GM18526 (cell line): Measurements from ENCODE around the gene CPSF7.

Experiments used
- POLR2A ChIP-seq: IDR thresholded peaks from 3 replicates; pipeline ENCODE4 v1.6.1; 2011; ENCODE audit not compliant: insufficient read length; ENCODE audit errors: extremely low read depth

Gene CPSF7, protein sequence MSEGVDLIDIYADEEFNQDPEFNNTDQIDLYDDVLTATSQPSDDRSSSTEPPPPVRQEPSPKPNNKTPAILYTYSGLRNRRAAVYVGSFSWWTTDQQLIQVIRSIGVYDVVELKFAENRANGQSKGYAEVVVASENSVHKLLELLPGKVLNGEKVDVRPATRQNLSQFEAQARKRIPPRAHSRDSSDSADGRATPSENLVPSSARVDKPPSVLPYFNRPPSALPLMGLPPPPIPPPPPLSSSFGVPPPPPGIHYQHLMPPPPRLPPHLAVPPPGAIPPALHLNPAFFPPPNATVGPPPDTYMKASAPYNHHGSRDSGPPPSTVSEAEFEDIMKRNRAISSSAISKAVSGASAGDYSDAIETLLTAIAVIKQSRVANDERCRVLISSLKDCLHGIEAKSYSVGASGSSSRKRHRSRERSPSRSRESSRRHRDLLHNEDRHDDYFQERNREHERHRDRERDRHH

DNA sequence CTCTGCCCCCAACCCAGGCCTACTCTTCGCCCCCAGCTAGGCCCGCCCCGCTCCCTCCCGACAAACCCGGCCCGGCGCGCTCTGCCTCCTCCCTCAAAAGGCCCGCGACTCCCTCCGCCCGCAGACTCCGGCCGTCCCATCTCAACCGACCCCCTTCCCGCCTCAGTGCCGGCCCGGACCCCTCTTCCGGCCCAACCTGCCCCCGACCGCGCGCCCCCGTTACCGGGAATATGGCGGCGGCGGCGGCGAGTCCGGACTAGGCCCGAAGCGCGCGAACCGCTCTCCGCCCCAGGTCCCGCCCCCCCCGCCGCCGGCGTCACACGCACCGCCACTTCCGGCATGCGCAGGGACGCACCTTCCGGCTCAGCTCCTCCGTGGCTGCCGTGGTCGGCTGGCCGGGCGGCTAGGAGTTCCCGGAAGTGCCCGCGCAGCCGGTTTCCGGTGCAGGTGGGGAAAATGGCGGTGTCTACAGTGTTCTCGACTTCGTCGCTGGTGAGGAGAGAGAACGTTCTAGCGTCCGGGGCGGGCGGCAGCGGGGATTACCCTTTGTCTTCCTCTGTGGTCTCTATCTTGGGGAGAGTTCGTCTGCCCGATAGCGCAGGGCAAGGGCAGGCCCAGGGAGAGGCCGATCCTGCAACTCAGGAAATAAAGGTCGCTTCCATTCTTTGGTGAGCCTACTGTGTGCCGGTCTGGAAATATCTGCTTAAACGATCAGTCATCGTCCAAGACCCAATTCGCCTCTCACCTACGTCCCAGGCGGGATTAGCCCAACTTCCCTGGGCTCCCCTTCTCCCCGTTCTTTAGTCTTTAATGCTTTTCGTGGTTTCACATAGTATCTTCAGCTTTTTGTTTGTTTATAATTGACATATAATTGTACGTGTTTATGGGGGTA is at the start of gene CPSF7, which contains the start of gene SDHAF2:
CPSF7 (minus strand) TSS at position 285 of the 892 bp plus-strand sequence. CDS start 740 bp downstream, outside the sequence.
SDHAF2 (plus strand) TSS at position 434 of the 892 bp plus-strand sequence; CDS start at position 457, 23 bp downstream.
- peak; percentile 85 for TF ChIP-seq POLR2A

DNA sequence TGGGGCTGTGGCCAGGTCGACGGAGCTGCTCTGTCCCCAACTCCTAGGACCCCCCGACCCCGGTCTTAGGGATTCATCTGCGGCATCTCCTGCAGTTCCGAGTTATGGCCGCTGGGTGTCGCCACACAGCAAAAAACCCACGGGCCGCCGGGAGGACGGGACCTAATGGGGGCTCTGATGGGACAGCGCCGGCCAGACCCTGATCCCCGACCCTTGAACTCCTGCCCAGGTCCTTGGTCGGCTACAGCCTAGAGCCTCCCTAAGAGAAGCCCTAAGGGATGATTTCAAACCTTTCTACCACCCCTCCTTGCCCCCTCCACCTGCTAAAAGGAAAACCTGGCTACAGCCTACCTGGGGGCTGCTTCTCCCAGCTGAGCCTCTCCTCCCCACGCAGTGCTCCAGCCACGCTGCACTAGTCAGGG is 48.0 kb upstream of the CPSF7 start:
- no peak for TF ChIP-seq POLR2A

DNA sequence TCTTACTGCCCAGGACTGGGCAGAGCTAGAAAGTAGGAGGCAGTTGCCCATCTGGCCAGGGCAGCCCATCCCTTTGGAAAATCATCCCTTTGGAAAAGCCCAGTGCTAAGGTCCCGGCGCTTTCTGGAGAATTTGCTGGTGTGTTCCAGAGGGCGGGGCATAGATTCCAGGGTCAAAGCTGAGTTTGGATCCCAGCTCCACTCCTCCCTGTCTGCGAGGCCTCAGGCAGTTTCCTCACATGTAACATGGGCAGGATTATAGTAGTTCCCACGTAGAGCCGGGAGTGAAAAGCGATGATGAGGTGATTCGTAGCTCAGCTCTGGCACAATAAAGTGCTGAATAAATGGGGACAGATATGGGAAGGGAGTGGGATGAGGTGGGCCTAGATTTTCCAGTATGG is 47.4 kb upstream of the CPSF7 start:
- no peak for TF ChIP-seq POLR2A

DNA sequence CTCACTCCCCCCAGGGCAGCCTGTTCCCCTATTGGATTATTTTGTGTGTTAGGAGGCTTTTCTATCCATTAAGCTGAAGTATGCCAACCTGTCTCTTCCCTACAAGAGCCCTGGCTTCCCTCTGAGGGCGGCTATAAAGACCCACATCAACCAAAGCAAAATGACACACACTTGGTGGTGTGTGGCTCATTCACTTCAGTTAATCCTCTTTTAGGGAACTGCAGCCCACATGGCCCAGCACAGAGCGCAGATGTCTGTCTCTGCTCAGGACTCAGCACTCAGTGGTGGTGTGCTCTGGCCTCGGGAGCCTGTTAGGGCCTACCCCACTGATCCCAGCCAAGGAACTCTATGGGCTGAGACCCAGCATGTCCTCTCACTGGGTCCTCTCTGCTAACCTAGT is 46.6 kb upstream of the CPSF7 start:
- no peak for TF ChIP-seq POLR2A

DNA sequence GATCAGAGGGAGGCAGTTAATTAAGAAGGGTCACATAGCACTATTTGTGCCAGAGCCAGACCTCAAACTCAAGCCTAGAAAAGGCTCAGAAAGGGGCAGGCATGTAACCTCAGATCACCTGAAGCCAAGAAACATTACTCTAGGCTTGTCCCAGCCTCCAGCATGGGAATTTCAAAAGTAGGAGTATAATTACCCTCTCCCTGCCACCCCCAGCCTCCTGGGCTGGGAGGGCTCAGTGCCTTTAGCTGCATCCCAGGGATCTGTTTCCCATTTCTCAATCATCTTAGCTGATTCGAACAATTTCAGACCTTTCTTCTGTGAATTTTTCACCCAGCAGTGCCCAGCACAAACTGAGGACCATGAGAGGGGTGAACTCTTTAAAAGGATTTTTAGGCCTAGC is 45.7 kb upstream of the CPSF7 start:
- TF ChIP-seq POLR2A, result no peak

DNA sequence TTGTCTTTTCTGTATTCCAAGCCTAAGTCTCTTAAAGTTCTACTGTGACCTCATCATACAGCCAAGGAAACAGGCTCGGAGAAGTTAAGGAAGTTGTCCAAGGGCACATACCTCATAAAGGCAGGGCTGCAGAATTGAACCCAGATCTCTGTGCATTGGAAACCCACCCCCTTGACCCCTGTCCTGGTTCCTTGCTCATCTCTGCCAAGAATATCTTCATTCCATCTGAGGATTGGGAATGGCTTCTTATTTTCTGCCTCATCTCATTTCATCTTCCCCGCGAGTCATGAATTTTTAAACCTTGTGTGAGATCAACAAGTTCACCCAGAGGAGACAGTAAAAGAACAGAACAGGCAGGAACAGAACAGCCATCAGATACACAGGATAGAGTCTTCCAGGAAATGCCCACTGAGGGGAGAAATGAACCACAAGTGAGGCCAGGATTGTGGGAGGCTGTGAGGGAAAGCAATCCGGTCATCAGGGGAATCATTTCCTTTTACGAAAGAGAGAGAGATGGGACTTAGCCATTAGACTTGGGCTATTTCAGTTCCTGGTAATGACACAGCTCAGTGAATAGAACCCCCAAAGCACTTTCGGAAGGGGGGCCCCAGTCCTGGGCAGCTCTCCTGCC is 44.4 kb upstream of the CPSF7 start:
- no peak for TF ChIP-seq POLR2A

DNA sequence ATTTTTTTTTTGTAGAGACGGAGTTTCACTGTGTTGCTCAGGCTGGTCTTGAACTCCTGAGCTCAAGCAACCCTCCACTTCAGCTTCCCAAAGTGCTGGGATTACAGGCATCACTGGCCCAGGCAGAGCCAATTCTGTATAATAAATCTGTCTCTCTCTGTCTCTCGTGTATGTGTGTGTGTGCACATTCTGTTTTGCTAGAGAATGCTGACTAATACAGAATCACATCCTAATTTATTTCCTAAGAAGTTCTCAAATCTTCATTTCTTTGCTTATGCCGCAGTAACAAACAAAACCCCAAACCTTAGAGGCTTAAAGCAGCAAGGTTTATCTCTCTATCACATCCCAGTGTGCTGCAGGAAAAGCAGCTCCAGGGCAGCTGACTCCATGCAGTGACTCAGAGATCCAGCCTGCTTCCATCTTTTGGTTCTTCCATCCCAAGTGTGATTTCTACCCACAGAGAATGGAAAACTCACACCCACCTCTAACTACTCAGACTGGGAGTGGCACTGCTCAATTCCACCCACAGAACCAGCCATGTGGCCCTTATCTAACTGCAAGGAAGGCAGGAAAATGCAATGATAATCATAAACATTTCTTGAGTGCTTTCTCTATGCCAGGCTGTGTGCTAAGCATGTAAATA is 43.7 kb upstream of the CPSF7 start:
- TF ChIP-seq POLR2A, result no peak

DNA sequence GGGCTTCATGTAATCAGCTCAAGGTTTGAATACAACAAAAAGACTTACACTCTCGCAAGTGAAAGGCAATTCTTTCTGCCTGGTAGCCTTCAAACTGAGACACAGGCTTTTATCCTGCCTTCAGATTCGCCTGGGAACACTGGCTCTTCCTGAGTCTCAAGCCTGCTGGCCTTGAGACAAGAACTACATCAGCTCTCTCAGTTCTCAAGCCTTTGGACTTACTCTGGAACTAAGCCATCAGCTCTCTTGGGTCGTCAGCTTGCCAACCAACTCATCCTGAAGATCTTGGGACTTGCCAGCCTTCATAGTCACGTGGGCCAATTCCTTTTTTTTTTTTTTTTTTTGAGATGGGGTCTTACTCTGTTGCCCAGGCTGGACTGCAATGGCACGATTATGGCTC is 43.1 kb upstream of the CPSF7 start:
- TF ChIP-seq POLR2A, result no peak

DNA sequence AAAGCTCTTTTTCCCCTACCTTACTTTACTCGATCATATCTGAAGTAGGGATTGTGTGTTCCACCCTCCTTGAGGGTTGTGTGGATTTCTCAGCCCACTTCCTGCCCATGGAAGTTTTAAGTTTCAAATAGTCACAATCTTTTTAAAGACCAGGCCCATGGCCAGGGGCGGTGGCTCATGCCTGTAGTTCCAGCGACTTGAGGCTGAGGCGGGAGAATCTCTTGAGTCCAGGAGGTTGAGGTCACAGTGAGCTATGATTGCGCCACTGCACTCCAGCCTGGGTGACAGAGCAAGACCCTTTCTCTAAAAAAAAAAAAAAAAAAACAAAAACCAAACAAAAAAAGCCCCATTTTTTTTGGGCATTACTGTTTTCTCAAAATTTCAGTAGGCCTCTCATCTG is 42.5 kb upstream of the CPSF7 start:
- no peak for TF ChIP-seq POLR2A

DNA sequence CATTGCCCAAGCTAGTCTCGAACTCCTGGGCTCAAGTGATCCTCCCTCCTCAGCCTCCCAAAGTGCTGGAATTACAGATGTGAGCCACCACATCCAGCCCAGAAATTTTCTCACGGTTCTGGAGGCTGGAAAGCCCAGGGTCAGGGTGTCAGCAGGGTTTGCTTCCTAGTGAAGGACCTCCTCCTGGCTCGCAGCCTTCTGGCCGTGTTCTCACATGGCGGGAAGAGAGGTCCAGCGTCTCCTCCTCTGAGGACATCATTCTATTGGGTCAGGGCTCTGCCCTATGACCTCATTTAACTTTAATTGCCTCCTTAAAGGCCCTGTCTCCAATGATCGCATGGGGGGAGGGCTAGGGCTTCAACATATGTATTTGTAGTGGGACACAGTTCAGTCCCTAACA is 38.2 kb upstream of the CPSF7 start:
- no peak for TF ChIP-seq POLR2A

DNA sequence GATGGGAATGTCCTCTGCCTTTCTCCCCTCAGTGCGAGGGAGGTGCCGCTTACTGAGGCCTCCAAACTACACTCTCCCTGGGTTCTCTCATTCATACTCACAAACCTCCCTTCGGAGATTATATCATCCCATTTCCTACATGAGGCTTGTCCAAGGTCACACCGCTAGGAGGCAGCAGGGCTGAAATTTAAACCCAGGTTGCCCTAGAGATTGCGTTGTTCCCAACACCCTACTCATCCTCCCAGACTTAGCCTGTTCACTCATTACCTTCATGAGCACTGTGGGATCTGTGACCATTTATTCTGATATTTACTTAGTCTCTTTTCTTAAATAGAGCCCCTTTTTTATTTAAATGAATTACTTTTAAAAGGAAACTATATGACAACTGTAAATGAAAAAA is 31.2 kb upstream of the CPSF7 start:
- TF ChIP-seq POLR2A, result no peak

DNA sequence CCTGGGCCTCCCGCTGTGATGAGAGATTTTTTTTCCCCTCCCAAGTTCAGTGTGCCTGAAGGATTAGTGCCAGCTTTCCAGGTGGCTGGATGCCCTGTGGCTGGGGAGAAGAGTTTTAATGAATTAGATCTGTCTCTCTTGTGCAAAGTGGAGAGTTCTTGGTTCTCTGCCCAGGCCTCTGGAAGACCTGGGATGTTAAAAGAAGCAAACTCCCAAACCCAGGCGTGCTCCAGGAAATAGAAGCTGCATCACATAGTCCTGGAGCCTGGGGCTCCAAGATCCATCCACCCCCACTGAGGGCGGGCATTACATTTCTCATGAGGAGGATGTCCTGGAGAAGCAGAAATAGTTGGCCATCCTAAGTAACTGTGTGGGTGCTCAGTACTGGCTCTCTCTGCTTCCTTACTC is 30.7 kb upstream of the CPSF7 start:
- no peak for TF ChIP-seq POLR2A

DNA sequence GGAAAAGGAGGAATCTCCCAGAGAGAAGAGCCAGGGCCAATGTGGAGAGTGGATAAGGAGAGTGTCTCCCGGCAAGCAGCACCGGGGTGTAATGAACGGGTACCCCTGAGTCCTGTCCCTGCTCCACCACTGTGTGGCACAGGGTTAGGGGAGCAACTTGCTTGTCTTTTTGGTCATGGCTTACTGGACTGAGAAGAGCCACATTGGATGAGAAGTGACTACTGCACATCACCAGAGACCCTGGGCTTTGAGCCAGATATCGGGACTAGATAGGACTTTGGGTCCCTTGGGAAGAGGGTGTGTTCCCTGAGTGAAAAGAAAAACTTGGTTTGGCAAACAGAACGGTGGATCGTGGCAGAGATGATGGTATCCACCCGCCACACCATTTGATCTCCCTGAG is 24.7 kb upstream of the CPSF7 start:
- TF ChIP-seq POLR2A, result no peak

DNA sequence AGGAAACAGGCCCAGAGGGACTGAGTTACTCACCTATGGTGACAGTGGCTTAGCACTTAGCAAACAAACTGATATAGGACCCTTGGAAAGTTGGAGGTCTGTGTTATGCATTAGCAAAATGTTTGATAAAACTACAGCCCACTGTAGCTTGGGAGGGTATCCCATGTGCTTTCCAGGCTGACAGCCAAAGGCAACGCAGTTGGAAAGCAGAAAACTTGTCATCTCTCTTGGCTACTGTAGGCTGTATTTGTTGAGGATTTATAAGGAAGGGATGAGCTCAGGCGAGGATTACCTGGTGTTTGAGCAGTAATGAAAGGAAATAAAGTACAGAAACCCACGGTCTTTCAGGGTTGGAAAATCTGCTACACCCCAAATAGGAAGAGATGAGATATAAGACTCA is 23.9 kb upstream of the CPSF7 start:
- TF ChIP-seq POLR2A, result no peak

DNA sequence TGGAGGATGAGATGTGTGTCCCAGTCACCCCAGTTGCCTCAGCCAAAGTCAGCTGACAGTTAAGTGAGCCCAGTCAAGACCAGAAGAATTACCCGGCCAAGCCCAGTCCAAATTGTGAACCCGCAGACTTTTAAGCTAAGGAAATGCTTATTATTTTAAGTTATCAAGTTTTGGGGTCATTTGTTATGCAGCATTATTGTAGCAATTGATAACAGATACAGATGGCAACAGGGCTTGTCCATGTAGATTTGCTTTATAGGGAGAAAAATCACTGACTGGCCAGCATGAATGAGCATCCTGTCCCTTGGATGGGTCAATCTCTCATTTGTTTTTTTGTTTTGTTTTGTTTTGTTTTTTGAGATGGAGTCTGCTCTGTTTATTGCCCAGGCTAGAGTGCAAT is 23.1 kb upstream of the CPSF7 start:
- TF ChIP-seq POLR2A, result no peak
